Activated naive CD8-positive, alpha-beta T cell treated with anti-CD3 and anti-CD28 coated beads, Interleukin-2, amount 10 ng/mL, durations not matched to agents 7 days and 5 days (primary cell): ENCODE results near the gene CA5A. TPM values are rescaled to one million over a fixed set of nuclear protein-coding genes. Genes with fewer than 3 reads are reported as not detected.

Source experiments
- ATAC-seq: fragments of 150-1000 bp; cut with Tn5 transposase; one replicate; pipeline ENCODE4 v1.10.0; 2021; ENCODE audit warnings: low read depth, moderate library complexity
- POLR2A ChIA-PET: fragments of 350-600 bp; sonication (Branson Sonifier 250); formaldehyde crosslinking; loops from one replicate; lab custom pipeline; 2021; ENCODE audit warnings: antibody characterized with exemption; lab: Charles Lee
- DNase-seq: peaks from one replicate; pipeline ENCODE4 v3.0.0; 2021
- H3K27ac Mint-ChIP-seq: one replicate; pipeline ENCODE4 v1.8.0; 2022; ENCODE audit warnings: mild to moderate bottlenecking, mixed read lengths
- H3K27me3 Mint-ChIP-seq: one replicate; pipeline ENCODE4 v1.8.0; 2022; ENCODE audit warnings: mild to moderate bottlenecking, moderate library complexity, mixed read lengths
- H3K36me3 Mint-ChIP-seq: one replicate; pipeline ENCODE4 v1.8.0; 2021; ENCODE audit warnings: mild to moderate bottlenecking, mixed read lengths
- H3K4me1 Mint-ChIP-seq: one replicate; pipeline ENCODE4 v1.8.0; 2021; ENCODE audit warnings: mixed read lengths
- H3K4me3 Mint-ChIP-seq: one replicate; pipeline ENCODE4 v1.8.0; 2022; ENCODE audit warnings: mild to moderate bottlenecking, moderate library complexity, mixed read lengths
- H3K9me3 Mint-ChIP-seq: one replicate; pipeline ENCODE4 v1.8.0; 2021; ENCODE audit warnings: mixed read lengths
- total RNA-seq, 2 experiments: library from RNA; stranded (reverse); gene quantifications; one replicate each; pipeline ENCODE4 v1.2.3, GENCODE V29; 2021

Gene CA5A
- total RNA-seq, 2 experiments from 2014 or later, result not detected

DNA sequence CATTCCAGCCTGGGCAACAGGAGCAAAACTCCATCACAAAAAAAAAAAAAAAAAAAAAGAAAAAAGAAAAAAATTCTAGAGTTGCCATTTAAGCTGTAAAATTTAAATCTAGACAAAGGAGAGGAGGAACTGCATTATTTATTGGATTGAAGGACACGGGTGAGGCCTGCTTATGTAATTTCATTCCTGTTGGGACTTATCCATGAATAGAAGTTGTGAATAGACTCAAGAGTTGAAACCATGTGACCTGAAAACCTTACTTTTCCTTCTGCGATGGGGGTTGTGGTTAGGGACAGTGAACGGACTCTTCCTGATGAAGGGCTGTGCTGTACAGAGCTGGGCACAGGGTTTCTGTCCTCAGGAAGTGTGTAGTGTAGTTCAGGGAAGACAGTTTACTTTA, 37.4 kb upstream of the CA5A start:
- no peak overlapping the region for H3K27ac Mint-ChIP-seq
- H3K4me1 Mint-ChIP-seq, result peaks cover 14% of the 10 kb centered on the region
- H3K4me3 Mint-ChIP-seq, result no peak overlapping the region
- no peak for DNase-seq
- peaks cover 18% of the 10 kb centered on the region for H3K9me3 Mint-ChIP-seq
- ATAC-seq, result no peak
- POLR2A ChIA-PET, result interaction anchor here (0.6 kb wide), 1 partner anchor 736 kb away, joined by 3 read pairs; no protein-coding TSS in a partner anchor
- peaks cover 74% of the 10 kb centered on the region for H3K36me3 Mint-ChIP-seq
- no peaks in the 10 kb centered on the region for H3K27me3 Mint-ChIP-seq

GRCh38 chr16:87971933-87972332, 35.6 kb upstream of the CA5A start:
- POLR2A ChIA-PET, result interaction anchor here (0.7 kb wide), 1 partner anchor 13 kb away, joined by 3 read pairs; no protein-coding TSS in a partner anchor
- Mint-ChIP-seq H3K4me3 (no peak overlapping the region), H3K27ac (no peak overlapping the region), H3K27me3 (no peaks in the 10 kb centered on the region), H3K9me3 (peaks cover 18% of the 10 kb centered on the region), H3K36me3 (peaks cover 67% of the 10 kb centered on the region), H3K4me1 (peaks cover 16% of the 10 kb centered on the region)
- no peak for DNase-seq
- no peak for ATAC-seq

DNA sequence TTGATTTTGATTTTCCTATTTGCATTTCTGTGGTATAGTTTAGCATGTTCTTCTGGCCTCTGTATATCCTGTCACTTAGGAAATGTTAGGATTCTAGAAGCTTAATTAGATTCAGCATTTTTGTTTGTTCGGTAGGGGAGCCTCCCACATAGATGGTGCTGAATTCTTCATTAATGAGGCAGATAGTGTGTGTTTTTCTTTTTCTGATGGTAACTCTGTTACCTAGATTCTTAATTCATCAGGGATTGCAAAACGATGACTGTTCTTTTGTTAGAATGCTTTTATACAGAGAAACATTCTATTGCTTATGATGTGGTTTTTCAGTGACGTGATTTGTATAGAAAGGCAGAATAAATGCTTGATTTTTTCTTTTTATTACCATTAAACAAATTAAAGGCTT, 33.9 kb upstream of the CA5A start:
- Mint-ChIP-seq H3K36me3 (peaks cover 52% of the 10 kb centered on the region), H3K4me3 (no peak overlapping the region), H3K27ac (no peak overlapping the region), H3K27me3 (no peaks in the 10 kb centered on the region), H3K4me1 (peaks cover 22% of the 10 kb centered on the region), H3K9me3 (peaks cover 18% of the 10 kb centered on the region)
- POLR2A ChIA-PET, result no interaction called here
- no peak for DNase-seq
- no peak for ATAC-seq

- DNase-seq (no peak), ATAC-seq (no peak)
- peaks cover 18% of the 10 kb centered on the region for H3K9me3 Mint-ChIP-seq
- no peak overlapping the region for H3K4me3 Mint-ChIP-seq
- H3K4me1 Mint-ChIP-seq, result peaks cover 24% of the 10 kb centered on the region
- H3K27ac Mint-ChIP-seq, result no peak overlapping the region
- H3K36me3 Mint-ChIP-seq, result peaks cover 41% of the 10 kb centered on the region
- H3K27me3 Mint-ChIP-seq, result no peaks in the 10 kb centered on the region
- POLR2A ChIA-PET, result interaction anchor here (0.6 kb wide), 1 partner anchor 1734 kb away, joined by 4 read pairs; no protein-coding TSS in a partner anchor
These were observed 32.2 kb upstream of the CA5A start for GRCh38 chr16:87968541-87968940.

- no peak for DNase-seq
- Mint-ChIP-seq H3K27me3 (no peaks in the 10 kb centered on the region), H3K36me3 (peaks cover 31% of the 10 kb centered on the region), H3K4me1 (peaks cover 33% of the 10 kb centered on the region), H3K27ac (no peak overlapping the region), H3K4me3 (no peak overlapping the region), H3K9me3 (peaks cover 8% of the 10 kb centered on the region)
- ATAC-seq, result no peak
- POLR2A ChIA-PET, result interaction anchor here (0.7 to 1.6 kb wide), 3 partner anchors 10 to 540 kb away, joined by 3 to 4 read pairs (median 3); no protein-coding TSS in a partner anchor
These were observed 30.4 kb upstream of the CA5A start for GRCh38 chr16:87966685-87967185.

DNA sequence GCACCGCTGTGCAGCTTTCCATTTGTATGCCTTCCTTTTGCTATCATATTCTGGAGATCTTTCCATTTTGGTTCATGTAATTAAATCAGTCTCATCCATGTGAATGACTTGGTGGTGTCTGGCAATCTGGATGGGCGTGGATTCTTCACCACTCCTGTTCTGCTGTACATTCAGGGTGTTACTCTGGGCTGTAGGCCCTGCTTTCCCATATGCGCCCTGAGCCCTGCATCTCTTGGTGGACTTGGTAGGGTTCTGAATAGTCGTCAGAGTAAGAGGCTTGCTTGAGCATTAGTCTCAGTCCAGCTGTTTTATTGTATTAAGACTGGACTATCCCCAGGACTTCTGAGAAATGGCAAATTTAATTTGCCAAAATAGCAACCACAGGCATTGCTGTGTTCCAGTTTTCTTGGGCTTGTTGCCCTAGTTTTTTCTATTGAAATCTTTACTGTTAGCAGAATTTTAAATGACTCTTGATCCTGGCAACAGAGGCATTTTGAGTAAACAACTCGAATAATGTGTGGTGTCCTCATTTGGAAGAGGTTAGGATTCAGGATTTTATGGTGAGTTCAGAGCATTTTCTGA, 29.8 kb upstream of the CA5A start:
- H3K36me3 Mint-ChIP-seq, result peaks cover 25% of the 10 kb centered on the region
- POLR2A ChIA-PET, result interaction anchor here (1.2 to 1.6 kb wide), 2 partner anchors 9 to 11 kb away, joined by 3 to 4 read pairs; no protein-coding TSS in a partner anchor
- H3K27me3 Mint-ChIP-seq, result no peaks in the 10 kb centered on the region
- DNase-seq (no peak), ATAC-seq (no peak)
- peaks cover 2% of the 10 kb centered on the region for H3K9me3 Mint-ChIP-seq
- H3K4me3 Mint-ChIP-seq, result no peak overlapping the region
- H3K27ac Mint-ChIP-seq, result no peak overlapping the region
- peaks cover 34% of the 10 kb centered on the region for H3K4me1 Mint-ChIP-seq

- H3K27ac Mint-ChIP-seq, result peak overlapping the region; percentile 5
- H3K27me3 Mint-ChIP-seq, result no peaks in the 10 kb centered on the region
- no peak for DNase-seq
- no peak for ATAC-seq
- H3K36me3 Mint-ChIP-seq, result peaks cover 18% of the 10 kb centered on the region
- H3K4me3 Mint-ChIP-seq, result no peak overlapping the region
- POLR2A ChIA-PET, result no interaction called here
- H3K4me1 Mint-ChIP-seq, result peaks cover 35% of the 10 kb centered on the region
- H3K9me3 Mint-ChIP-seq, result no peaks in the 10 kb centered on the region
These were observed 29.1 kb upstream of the CA5A start for GRCh38 chr16:87965417-87965816.

DNA sequence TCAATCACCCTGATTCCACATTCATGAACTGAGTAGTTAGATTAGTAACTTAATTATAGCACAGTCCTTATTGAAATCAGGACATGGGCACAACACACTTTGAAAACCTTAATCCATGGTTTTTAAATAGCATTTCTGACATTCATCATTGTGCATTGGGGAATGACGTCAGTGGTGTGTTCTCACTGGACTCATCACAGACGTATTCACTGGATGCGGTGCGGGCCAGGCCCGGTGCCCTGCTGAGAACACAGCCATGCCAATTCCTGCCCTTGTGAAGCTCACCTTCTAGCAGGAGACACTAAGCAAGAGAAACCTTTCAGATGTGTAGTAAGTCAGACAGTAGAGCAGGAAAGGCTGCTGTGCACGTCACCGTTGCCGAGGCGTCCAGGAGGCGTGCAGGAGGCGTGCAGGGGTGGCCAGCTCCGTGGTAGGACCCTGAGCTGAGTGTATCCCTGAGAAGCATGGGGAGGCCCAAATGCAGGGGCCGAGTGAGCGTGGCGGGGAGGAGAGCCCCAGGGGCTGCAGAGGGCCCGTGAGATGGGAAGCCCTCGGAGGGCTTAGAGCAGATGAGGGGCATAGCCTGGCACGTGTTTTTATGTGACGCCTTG, 27.8 kb upstream of the CA5A start:
- peaks cover 10% of the 10 kb centered on the region for H3K36me3 Mint-ChIP-seq
- POLR2A ChIA-PET, result interaction anchor here (0.6 to 1.7 kb wide), 2 partner anchors 466 to 583 kb away, joined by 3 to 4 read pairs; no protein-coding TSS in a partner anchor
- ATAC-seq (no peak), DNase-seq (no peak)
- H3K4me1 Mint-ChIP-seq, result peaks cover 41% of the 10 kb centered on the region
- H3K27ac Mint-ChIP-seq, result peak overlapping the region; percentile 85
- peak overlapping the region; percentile 71 for H3K4me3 Mint-ChIP-seq
- no peaks in the 10 kb centered on the region for H3K27me3 Mint-ChIP-seq
- H3K9me3 Mint-ChIP-seq, result no peaks in the 10 kb centered on the region

DNA sequence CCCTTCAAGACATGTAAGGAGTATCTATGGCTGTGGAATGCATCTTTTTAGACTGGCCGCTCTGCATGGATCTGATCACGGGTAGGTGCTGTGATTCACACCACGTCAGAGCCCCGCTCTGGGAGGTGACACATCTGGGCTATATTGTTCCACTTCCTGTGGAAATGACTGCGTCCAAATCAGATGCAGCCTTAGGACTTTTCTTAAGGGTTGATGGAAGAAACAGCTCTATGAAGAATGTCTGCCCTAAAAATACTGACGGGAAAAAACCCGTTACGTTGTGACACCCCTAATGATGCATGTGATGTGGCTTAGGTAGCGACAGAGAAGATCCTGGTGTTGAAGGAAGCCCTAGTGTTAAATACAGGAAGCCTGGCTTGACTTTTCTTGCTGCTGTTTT, 27.1 kb upstream of the CA5A start:
- no peak for DNase-seq
- Mint-ChIP-seq H3K4me3 (peak overlapping the region; percentile 71), H3K4me1 (peaks cover 41% of the 10 kb centered on the region), H3K36me3 (peaks cover 6% of the 10 kb centered on the region), H3K27ac (peak overlapping the region; percentile 85), H3K27me3 (no peaks in the 10 kb centered on the region), H3K9me3 (no peaks in the 10 kb centered on the region)
- peak; percentile 85 for ATAC-seq
- POLR2A ChIA-PET, result interaction anchor here (1.0 to 1.7 kb wide), 2 partner anchors 467 to 607 kb away, joined by 3 to 4 read pairs; partner anchors contain the start of gene ZC3H18

DNA sequence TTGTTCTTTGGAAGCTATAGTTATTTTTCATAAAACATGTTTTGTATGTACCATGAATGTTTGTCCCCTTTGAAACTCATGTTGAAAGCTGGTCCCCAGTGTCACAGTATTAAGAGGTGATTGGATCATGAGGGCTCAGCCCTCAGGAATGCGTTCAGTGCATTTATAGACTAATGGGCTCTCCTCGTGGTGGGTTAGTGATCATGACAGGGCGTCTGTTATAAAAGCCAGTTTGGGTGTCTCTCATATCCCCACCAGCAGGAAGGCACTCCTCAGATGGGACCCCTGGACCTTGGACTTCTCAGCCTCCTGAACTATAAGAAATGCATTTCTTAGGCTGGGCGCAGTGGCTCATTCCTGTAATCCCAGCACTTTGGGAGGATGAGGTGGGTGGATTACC, 25.3 kb upstream of the CA5A start:
- H3K9me3 Mint-ChIP-seq, result no peaks in the 10 kb centered on the region
- peaks cover 47% of the 10 kb centered on the region for H3K4me1 Mint-ChIP-seq
- peaks cover 12% of the 10 kb centered on the region for H3K36me3 Mint-ChIP-seq
- H3K4me3 Mint-ChIP-seq, result no peak overlapping the region
- DNase-seq (no peak), ATAC-seq (no peak)
- POLR2A ChIA-PET, result no interaction called here
- no peaks in the 10 kb centered on the region for H3K27me3 Mint-ChIP-seq
- H3K27ac Mint-ChIP-seq, result no peak overlapping the region

DNA sequence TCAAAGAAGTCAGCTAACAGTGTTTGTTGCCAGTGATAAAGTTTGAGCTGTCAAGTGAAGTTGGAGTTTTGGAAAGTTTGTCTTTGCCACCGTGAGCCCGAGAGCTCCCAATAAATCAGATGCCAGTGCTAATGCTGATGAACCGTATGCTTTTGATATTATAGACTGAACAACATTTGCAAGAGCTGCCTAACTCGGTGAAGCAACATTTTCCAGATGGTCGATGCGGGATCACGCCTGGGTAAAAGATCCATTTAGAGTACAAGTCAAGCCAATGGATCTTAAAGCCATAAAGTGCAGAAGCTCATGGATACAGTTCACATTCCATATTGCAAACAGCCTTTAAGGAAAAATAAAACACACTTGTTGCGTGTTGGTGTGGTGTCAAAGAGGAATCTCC, 24.5 kb upstream of the CA5A start:
- ATAC-seq (no peak), DNase-seq (no peak)
- Mint-ChIP-seq H3K27me3 (no peaks in the 10 kb centered on the region), H3K27ac (no peak overlapping the region), H3K36me3 (peaks cover 12% of the 10 kb centered on the region), H3K4me1 (peaks cover 47% of the 10 kb centered on the region), H3K4me3 (no peak overlapping the region), H3K9me3 (no peaks in the 10 kb centered on the region)
- POLR2A ChIA-PET, result no interaction called here

DNA sequence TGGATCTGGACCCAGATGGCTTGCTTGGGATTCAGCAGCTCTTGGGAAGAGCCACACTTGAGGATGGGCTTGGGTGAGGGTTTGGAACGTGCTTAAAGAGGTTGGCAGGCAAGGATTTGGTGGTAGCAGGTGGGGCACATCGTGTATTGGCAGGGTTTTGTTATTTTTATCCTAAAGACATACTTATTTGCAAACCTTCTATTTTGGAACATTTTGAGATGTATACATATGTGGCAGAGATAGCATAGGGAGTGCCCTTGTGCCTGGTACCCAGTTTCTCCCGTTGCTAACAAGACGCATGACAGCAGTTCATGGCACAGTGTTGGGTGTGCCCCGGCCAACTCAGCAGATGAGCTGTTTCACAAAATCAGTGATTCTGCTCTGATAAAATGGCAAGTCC, 24.0 kb upstream of the CA5A start:
- POLR2A ChIA-PET, result no interaction called here
- H3K4me3 Mint-ChIP-seq, result no peak overlapping the region
- no peaks in the 10 kb centered on the region for H3K9me3 Mint-ChIP-seq

DNA sequence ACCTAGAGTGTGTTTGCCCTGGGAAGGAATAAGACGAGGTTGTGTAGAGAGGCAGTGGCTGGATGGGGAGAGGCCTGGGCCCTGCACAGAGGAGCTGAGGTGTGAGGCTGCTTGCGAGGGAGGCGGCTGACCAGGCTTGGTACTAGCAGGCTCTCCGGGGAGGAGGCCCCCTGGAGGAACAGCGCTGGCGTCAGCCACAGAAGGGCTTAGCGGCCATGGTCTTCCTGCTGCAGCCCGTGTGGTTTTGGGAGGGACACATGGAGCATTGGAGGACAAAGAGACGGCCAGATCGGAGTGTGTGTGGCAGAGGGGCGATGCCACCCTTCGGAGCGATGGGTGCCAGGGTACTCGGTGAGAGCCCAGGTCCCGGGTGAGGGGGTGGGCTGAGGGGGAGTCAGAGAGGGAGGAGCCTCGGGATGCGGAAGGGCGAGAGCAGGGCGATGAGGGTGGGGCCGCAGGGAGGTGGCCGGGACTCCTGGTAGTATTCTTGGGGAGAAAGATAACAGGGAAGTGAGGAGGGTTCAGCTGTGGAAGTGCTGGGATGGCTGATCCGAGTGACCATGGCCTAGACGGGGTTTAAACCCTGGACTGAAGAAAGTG, 23.2 kb upstream of the CA5A start:
- no peak for DNase-seq
- Mint-ChIP-seq H3K36me3 (peaks cover 12% of the 10 kb centered on the region), H3K9me3 (no peaks in the 10 kb centered on the region), H3K27ac (peak overlapping the region; percentile 67), H3K27me3 (no peaks in the 10 kb centered on the region), H3K4me1 (peaks cover 50% of the 10 kb centered on the region), H3K4me3 (peak overlapping the region; percentile 55)
- no peak for ATAC-seq
- POLR2A ChIA-PET, result interaction anchor here (0.5 kb wide), 1 partner anchor 12 kb away, joined by 3 read pairs; no protein-coding TSS in a partner anchor

More for the DNA sequence above, 24.0 kb upstream of the CA5A start:
- no peaks in the 10 kb centered on the region for H3K27me3 Mint-ChIP-seq
- H3K27ac Mint-ChIP-seq, result peak overlapping the region; percentile 39
- peaks cover 52% of the 10 kb centered on the region for H3K4me1 Mint-ChIP-seq
- DNase-seq (no peak), ATAC-seq (no peak)
- peaks cover 12% of the 10 kb centered on the region for H3K36me3 Mint-ChIP-seq
